ENCODE results near the gene ZC3H12C.

ZC3H12C gene

GRCh38 chr11:110156503-110156902 is 63.3 kb downstream of the ZC3H12C start:
- DNase-seq = no peak

DNA sequence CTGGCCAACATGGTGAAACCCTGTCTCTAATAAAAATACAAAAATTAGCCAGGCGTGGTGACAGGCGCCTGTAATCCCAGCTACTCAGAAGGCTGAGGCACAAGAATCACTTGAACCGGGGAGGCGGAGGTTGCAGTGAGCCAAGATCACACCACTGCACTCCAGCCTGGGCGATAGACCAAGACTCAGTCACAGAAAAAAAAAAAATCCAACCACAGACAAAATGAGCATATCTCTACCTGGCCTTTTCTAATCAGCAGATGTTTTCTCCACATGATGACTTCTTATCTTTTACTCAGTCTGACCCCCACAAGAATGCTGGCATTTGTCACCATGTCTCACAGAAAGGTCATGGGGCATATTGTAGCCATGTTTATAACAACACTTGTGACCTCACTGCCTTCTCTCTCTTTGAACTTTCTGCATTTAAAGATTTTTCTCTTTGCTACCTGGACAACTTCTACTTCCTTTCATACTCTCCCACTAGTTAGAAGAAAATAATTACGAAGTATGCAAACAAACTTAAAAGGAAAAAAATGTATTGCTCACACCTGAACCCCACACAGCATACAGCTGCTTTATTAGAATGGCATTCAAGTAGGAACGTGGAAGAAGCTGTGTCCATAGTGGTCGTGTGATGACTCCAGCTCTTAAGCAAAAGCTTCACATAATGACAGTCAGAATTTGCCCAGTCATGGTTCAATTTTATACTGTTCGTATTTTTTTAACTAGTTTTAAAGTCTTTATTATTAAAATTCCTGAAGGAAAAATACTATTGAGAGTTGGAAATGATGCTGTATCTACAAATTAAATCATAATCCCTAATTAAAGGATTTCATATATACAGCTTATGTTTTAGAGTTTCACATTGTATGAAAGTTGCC is 65.4 kb downstream of the ZC3H12C start:
- DNase-seq = no peak

DNA sequence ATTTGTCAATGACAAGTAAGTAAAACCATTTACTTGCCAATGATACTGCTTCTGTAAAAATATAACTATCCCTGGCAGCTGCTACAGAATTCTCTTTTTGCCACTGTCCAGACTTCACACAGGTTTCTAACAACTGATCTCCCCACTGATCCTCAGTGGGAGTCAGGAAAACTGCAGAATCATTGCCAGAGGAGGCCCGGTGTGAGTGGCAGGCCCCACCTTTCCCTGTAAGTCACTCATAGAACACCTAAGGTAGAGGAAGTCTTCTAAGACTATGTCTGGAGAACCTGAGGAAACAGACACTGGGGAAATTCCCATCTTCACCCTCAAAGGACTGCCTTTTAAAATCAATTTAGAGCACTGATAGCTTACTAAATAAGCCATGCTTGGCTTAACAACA is 66.3 kb downstream of the ZC3H12C start:
- DNase-seq = no peak

DNA sequence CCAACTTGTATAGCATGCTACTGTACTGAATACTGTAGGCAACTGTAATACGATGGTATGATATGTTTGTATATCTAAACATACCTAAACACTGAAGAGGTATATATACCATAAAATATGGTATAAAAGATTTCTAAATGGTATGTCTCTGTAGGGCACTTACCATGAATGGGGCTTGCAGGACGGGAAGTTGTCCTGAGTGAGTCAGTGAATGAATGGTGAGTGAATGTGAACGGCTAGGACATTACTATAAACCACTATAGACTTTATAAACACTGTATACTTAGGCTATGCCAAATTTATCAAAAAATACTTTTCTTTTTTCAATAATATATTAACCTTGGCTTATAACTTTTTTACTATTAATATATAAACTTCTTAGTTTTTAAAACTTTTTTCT is 66.8 kb downstream of the ZC3H12C start:
- no peak for DNase-seq

GRCh38 chr11:110160437-110160836 is 67.2 kb downstream of the ZC3H12C start:
- no peak for DNase-seq

- no peak for DNase-seq
These were observed 67.9 kb downstream of the ZC3H12C start for GRCh38 chr11:110161061-110161460.

- no peak for DNase-seq
These were observed 69.0 kb downstream of the ZC3H12C start for GRCh38 chr11:110162216-110162615.

DNA sequence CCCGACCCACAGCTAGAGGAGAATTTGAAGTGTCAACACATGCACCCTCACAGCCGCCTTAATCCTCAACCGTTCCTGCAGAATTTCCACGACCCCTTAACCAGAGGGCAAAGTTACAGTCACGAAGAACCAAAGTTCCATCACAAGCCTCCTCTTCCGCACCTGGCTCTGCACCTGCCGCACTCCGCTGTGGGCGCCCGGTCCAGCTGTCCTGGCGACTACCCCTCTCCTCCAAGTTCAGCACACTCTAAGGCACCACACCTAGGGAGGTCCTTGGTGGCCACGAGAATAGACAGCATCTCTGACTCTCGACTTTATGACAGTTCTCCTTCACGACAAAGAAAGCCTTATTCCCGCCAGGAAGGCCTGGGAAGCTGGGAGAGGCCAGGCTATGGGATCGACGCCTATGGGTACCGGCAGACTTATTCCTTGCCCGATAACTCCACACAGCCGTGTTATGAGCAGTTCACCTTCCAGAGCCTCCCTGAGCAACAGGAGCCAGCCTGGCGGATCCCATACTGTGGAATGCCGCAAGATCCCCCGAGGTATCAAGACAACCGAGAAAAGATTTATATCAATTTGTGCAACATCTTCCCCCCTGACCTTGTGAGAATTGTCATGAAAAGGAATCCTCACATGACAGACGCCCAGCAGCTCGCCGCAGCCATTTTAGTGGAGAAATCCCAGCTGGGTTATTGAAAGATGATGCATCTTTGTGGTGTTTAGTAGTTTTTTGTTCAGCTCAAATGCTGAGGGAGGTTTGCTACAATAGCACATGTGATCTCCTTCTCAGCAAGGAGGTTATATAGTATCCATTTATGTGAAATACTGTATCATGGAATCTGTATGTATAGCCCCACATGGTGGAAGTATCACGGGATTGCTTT is 72.1 kb downstream of the ZC3H12C start:
- no peak for DNase-seq

DNA sequence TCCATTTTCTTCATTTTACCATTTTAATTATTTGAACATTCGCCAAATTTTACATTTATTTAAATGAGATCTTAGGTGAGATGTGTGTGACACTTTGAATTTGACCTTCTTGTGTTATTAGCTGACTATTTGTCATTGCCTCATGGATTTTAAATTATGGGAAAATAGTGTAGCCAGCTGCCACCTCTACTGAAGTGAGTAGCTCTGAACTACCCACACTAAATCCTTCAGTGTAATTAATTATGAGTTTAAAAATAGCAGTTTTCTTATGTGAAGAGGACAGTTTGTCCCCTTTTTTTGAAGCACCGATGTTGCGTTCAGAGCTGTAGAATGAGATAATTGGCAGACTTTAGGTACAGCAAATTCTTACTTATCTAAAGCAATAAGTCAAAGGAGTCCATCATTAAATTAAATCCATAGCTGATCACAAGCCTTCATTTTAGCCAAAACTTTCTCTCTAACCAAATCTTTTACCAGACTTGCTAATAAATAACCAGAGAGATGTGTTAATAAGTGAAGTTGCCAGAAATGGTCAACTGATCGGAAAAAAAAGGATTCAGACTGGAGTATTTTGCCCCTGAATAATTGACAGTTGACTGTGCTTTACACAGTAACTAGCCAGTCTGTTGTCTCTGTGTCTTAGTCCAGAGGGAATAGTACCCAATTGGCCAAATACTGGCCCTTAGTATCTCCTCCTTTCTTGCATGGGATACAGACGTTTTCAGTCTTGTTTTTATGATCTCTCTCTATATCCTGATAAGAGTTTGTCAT is 75.0 kb downstream of the ZC3H12C start:
- no peak for DNase-seq

- no peak for DNase-seq
These were observed 76.5 kb downstream of the ZC3H12C start for GRCh38 chr11:110169738-110170137.

DNA sequence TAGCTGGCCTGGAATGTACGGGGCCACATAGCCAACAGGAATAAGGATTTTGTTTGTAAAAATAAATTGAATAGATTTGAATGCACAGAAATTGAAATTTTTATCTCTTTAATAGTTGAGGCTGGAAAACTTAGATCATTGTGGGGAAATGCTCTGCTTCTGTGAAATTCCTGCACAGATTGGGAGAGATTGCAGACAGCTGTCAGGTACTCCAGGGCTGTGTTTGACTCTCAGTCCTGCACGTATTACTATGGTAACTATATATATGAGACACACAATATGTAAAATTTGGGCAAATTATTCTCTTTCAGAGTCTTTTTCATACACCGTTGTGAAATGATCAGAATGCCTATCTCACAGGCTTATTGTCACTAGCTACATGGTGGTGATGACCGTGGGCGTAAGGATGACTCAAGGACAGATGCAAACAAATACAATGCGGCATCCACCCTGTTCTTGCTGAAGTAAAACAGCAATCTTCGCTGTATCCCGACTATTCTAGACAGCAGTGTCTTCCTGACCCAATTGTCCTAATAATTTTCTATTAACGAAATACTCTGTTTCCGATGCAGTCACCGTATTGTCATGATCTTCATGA is 79.4 kb downstream of the ZC3H12C start:
- no peak for DNase-seq

- peak; percentile 35 for DNase-seq
These were observed 80.8 kb downstream of the ZC3H12C start for GRCh38 chr11:110173811-110174644.

DNA sequence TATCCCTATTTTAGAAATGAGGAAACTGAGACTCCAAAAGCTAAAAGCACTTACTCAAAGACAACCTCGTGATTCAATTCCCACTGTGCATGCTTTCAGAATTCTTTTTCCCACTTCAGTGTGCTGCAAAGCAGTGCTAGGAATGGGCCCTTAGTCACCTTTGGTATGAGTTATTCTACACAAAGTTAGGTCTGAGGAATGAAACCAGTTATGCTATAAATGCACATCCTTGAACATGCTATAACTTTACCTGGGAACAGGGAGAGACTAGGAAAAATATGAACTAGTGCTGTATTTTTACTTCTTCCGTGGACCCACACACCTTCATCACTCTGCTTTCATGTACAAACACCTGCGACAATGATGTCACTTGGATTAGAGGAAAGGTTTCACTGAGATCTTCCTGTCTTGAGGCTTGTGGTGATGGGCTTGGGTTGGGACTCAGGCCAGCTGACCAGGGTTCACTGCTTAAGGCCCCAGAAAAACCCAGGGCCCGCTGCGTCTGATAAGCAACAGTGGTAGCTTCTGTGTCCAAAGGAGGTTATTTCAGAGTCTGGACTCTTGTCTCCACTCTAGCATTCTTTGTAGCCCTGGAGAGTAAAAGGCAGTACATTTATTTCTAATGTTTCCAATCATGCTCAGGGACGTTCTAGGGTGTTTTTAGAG is 81.6 kb downstream of the ZC3H12C start:
- DNase-seq = no peak

DNA sequence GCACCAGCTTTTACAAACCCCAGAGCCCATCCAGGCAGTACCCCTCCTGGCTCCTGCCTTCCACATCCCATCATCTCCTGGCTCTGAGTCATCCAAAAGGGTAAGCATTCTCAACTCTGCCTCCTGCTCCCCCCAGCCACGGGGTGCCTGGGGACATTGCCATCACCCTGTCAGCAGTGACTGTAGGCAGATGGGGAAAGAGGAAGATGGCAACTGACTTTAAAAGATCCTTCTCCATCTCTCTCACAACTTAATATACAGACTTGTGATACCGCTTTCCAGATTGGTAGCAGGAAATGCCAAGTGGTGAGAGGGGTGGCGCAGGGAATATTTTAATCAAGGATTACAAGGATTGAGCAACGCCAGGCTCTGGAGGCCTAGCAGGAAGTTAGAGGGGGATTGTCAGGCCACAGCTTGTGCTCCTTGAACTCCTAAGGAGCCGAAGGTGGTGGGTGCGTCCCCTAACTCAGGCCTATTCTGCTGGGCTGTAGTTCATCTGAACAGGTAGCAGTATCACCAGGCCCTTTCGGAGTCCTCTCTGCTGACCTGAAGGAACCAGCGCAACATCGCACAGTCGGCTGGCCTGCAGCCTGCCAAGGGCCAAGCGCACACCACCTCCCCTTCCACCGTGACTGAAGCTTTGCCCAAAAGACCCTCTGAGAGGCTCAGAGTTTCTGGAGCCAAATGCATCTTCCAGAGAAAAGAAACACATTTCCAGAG is 83.3 kb downstream of the ZC3H12C start:
- DNase-seq = no peak

- no peak for DNase-seq
These were observed 83.9 kb downstream of the ZC3H12C start for GRCh38 chr11:110177086-110177456.

- DNase-seq = no peak
These were observed 85.9 kb downstream of the ZC3H12C start for GRCh38 chr11:110179064-110179463.

DNA sequence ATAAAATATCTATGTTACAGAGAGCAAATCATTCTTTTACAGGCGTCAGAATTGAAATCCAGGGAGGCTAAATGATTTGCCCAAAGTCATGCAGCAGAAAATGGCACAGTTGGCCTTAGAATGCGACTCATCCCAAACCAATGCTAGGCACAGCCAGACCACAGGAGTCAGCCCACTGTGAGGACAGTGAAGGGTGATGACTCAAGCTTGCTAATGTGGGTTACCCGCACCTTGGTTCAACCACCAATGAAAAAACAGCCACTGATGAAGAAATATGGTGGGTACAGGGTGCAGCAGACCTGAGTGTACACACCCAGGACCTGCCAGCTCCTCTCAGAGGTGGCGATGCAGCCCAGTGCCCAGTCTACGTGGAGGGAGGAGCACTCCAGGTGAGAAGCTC is 89.7 kb downstream of the ZC3H12C start:
- DNase-seq = no peak

DNA sequence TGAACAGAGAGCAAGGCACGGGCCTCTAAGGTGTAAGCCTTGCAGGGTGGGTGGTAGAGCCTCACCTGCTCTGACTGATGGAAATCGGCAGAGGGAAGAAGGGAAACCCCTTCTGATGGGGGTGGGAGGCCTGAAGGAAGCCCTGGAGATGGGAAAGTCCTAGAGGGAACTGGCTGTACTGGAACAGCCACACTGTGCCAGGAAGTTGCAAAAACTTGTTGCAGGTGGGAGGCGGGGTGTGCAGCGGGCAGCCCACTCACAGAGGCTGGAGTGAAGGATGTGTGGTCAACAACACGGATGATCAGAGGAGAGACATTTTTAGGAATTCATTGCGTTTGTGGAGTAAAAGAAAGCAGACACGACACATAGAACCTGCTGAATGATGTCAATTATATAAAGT is 91.3 kb downstream of the ZC3H12C start:
- DNase-seq = no peak

GRCh38 chr11:110185121-110185591 is 92.0 kb downstream of the ZC3H12C start:
- no peak for DNase-seq

DNA sequence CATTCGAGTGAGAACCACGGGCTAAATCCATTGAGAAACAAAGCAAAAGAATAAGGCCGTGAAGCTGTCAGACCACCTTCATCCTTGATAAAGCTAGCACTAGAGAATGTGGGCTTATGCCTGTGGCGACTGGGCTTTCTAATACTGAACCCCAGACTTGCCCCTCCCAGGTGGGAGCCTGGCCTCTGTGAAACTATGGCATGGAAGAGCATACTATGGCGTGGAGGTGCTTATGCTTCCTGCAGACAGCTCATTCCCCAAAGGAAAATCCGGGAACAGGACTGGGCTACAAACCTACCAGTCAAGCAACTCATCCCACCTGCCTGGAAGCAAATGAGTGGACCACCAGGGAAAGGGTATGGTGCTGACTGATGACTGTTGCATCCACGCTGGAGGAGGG is 92.4 kb downstream of the ZC3H12C start:
- DNase-seq = no peak

Data from activated effector memory CD4-positive, alpha-beta T cell treated with Interleukin-2 at 50 U/mL for 16 hours (primary cell).